ENCODE results near the gene BRCC3.

The BRCC3 gene

DNA sequence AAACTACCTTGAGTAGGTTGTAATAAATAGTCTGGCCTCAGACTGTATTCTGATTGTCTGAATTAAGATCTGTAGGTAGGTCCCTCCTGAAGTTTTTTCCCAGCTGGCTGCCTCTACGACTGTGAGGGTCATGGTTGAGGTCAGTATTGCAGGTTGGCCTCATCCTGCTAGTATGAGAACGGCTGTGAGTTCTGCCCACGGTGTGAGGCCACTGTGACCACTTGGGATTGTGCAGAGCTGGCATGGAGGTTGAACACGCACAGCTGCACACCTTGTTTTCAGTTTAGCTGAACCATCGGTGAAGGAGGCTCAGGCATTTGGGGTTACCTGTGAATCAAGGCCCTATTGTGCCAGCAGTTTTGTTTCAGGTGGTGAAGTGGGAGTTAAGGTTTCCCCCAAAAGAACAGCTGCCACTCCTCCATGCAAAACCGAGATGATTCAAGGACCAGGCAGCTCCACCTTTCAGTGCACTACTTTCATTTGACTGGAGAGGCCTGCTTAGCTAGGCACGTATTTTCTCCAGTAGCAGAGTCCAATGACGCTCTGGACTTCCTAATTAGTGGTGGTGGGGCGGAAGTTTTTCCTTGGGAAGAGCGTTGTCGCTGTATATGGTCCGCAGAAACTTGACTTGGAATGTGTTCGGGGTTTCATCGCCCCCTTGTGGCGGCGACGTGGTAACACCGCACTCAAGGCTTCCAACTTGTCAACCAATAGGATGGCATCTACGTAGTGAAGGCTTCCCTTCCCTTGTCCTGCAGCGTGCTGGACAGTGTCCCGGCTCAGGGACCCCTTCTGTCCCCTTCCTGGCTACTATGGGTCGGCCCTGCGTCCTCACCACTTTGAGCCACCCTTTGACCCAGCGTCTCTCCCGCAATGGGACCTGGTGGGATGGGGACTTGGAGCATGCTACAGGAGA lies 14.2 kb upstream of the BRCC3 start:
- DNase-seq (ENCODE audit: low read depth in 2 of 2): peak in 1 of 2 experiments; percentile 33

DNA sequence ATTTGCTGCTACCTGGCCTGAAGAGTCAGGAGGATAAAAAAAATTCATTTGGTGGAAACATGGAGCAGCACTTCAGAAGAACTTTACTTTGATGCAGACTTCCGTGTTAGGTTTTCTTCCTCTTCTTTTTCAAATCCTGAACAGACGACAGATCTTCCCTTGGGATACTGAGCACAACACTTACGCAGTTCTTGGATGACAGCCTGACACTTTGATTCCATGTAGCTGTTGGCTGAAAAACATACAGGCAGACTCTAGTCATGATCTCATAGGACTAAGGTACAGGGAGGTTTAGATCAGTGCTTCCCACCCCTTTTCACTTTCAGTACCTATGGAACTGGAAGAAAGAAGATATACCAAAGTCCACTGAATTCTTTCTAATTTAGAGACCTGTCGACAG lies 9.5 kb upstream of the BRCC3 start:
- no peak for DNase-seq (ENCODE audit: low read depth in 2 of 2)

DNA sequence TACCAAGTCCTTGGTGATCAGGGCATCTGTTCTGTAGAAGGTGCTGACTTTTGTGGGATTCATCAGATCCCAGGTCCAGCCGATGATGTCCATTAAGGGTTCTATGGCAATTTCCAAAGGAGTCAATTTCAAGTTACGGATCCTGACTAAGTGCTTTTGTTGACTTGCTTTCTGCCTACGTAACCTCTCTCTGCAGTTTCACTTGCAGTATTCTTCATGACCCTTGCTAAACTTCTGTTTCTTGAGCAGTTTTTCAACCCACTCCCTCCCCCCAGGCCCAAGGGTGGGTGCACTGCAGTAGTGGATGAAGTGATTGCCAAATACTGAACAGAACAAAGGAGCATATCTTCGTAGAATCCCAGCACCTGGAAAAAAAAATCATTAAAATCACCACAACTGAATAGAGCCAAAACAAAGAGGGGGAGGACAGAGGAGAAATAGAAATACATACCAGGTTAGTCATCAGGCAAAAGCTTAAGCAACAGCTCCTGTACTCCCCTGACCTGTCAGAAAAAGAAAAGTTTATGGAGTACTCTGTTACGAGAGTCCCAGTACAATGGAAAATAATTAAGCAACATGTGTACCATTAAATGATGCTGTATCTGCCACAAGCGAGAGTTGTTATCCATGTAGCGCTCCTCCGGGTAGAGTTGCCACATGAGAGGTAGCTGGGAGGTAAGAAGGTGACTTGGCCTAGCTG lies 6.1 kb upstream of the BRCC3 start:
- DNase-seq (ENCODE audit: low read depth in 2 of 2): no peak

DNA sequence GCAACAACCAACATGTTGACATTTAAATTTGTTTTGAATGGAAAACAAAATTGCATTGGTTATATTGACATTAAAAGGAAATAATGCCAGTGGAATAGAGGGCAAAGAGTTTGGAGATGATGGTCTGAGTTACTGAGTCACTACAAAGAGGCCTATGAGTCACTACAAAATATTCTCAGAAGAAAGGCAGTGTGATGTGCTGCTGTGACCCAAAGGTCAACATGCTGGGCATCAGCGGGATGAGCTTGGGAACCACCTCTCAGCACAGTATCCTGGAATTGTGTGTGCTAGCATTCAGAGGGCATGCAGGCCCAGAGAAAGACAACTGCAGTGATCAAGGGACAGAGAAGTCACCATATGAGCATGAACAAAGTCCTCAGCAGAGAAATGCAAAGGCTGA lies 3.1 kb upstream of the BRCC3 start:
- DNase-seq (ENCODE audit: low read depth in 2 of 2): no peak

DNA sequence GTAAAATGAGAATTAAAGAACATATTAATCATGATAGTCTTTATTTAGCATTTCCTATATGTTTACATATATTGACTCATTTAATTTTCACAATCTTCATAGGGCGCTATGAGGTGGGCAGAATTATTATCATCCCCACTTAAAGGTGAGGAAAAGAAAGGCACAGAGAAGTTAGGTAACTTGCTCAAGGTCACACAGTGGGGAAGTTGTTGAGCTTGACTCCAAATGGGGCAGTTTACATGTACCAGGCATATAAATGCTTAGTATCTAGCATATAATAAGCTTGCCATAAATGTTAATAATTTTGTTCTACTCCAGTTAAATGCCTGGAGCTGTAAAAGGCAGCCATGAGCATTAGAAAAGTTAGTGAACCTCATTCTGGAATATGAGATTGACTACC lies 1.9 kb upstream of the BRCC3 start:
- no peak for DNase-seq (ENCODE audit: low read depth in 2 of 2)

DNA sequence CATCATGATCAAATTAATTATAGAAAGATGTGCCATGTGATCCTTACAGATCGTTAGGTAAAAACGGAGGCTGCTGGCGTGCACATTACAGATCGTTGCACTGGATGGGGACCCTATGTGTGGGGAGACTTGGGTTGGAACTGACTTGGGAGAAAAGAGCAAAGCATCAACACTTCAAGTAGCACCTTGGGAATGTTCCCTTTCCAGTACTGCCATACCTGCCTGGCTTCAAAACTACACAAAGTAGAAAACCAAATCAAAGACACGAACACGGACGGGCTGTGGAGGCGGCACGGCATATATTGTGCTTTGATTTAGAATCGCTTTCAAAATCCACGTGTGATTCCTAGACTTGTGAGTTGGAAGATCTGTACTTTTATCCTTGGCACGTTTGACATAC lies 1.3 kb upstream of the BRCC3 start:
- DNase-seq (ENCODE audit: low read depth in 2 of 2): no peak

DNA sequence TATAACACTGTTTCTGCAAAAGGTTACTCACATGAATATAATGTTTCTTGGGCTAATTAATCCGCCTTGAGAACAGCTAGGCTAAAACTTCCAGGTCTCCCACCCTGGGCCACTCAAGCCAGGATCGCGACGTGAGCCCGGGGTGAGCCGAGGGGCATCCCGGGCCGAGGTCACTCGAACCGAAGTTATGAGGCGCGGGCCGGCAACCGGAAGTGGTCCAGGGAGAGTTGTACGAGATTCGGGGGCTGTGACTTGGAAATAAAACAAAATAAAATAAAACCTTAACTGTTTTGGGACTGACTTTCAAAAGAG lies 689 bp upstream of the BRCC3 start:
- DNase-seq (ENCODE audit: low read depth in 2 of 2): no peak

DNA sequence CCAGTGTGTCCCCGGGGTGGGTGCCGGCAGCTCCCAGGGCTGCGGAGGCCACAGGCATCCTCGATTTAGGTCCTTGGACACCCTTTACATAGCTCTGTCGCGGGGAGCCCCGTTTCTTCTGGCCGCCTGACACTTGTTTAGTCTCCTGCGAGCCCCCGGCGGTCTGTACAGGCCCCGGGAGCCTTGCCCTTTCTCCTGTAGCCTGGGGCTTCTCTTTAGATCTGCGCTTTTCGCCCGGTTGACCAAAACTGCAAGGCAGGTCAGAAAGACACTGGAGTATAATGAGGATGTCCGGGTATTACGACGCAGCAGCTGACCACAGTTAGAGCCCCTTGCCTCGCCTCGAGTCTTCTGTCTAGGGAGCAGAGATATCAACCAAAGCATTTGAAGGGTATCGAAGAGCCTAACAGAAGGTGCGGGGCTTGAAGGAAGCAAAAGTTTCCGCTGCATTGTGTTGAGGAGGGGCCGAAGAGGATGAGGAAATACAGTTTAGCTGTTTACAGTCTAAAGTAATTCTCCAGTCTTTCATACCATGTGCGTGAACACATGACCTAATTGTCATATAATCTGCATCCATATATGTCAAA lies 479 bp downstream of the BRCC3 start:
- DNase-seq (ENCODE audit: low read depth in 2 of 2): no peak

DNA sequence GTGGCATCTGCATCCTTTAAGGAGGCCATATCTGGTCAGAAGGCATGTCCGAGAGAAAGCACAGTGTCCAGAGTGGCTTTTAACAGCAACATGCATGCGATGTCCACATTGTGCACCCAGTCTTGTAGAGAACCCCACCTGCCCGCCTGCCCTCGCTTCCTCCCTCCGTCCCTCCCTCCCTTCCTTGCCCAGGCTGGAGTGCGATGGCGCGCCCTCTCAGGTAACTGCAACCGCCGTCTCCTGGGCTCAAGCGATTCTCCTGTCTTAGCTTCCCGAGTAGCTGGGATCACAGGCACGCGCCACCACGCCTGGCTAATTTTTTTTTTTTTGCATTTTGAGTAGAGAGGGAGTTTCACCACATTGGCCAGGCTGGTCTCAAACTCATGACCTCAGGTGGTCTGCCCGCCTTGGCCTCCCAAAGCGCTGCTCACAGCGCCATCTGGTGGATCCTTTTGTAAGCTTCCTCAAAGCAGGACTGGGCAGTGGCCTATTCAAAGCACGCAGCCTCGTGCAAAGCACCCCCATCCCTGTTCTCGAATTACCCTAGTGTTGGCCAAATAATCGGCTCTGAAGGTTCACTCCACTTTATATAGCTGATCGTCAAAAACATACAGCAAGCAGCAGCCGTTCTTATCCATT lies 15.0 kb downstream of the BRCC3 start:
- no peak for DNase-seq (ENCODE audit: low read depth in 2 of 2)

DNA sequence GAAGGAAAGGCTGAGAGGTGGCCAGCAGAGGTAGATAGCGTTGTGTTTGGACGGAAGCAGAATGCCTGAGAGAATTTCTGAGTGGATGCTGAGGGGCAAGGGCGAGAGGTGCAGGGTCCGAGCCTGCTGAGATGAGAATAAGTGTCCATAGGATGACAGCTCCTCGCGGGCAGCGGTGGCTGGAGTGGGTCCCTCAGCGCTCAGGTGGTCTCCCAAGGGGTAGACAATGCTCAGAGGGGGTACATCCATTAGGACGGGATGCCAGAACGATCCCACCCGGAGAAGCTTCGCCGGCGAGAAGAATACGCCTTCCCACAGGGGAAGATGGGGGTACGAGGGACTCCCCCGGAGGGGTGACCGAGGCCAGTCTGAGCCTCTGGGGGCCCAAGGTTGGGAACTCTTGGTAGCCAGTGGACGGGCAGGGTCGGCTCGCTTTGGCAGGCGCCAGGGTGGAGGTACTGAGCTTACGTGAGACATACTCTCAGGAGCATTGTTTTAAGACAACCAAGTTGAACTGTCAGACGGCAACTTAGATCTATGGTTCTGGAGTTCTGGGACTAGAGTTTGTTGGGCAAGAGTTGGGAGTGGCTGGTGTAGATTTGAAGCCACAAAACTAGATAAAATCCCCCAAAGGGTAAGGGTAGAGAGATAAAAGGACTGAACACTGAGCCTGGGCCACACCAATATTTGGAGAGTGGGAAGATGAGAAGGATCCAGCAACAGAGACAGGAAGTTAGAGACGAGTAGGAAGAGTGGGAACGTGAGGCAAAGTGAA lies 15.8 kb downstream of the BRCC3 start:
- DNase-seq (ENCODE audit: low read depth in 2 of 2): no peak

DNA sequence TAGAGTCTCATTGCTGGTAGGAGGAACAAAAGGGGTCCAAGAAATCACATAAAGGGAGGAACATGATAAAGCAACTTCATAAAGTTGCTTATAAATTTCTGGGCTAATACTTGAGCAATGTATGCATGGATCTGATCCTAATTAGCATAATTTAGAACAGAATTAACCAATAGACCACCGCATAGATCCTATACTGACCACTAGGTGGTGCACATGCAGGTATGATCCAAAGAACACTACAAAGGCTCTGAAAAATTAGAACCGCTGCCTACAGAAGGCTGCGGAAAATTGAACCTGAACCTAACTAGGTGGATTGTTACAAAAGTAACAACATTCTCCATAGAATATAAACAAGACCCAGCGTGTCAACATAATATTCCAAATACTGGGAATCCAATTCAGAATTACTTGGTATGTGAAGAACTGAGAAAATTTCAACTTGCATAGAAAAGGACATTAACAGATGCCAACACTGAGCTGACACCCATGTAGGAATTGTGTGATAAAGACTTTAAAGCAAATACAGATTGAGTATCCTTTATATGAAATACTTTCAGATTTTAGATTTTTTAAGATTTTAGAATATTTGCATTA lies 23.3 kb downstream of the BRCC3 start:
- DNase-seq (ENCODE audit: low read depth in 2 of 2): no peak

DNA sequence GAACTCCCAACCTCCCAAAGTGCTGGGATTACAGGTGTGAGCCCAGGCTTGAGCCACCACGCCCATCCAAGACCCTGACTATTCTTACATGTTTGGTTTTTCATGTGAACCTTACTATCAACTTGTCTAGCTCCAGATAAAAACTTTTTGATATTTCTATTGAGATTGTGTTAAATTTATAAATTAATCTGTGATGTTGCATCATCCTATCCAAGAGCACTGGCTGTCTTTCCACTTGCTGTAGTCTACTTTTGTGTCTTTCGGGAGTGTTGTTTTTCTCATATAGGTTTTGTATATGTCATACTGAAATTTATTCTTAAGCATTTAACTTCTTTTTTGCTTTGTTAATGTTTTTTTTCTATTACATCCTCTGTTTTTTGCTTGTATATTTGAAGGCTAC lies 34.6 kb downstream of the BRCC3 start:
- DNase-seq (ENCODE audit: low read depth in 2 of 2): no peak

DNA sequence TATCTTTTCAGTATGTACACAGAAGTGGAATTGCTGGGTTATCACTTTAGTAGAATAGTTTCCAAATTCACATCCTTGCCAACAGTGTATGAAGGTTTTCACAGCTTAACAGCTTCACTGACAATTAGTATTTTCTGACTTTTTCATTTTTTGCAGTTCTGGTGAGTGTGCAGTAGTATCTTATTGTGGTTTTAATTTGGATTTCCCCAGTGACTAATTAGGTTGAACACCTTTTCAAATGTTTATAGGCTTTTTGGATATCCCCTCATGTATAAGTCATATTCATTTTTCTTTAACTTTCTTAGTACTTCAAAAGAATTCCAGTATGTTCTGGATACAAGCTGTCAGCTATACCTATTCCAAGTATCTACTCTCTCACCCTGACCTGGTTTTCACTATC lies 37.1 kb downstream of the BRCC3 start:
- DNase-seq (ENCODE audit: low read depth in 2 of 2): no peak

DNA sequence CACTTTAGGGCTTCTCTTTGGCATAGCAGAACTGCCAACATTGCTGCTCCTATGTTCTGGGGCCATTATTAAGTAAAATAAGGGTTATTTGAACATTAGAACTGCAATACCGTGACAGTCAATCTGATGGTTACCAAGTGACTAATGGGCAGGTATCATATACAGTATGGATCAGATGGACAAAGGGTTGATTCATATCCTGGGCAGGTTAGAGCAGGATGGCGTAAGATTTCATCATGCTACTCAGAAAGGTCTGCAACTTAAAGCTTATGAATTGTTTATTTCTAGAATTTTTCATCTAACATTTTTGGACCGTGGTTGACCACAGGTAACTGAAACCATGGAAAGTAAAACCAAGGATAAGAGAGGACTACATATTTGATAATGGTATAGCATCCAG lies 40.9 kb downstream of the BRCC3 start:
- no peak for DNase-seq (ENCODE audit: low read depth in 2 of 2)

DNA sequence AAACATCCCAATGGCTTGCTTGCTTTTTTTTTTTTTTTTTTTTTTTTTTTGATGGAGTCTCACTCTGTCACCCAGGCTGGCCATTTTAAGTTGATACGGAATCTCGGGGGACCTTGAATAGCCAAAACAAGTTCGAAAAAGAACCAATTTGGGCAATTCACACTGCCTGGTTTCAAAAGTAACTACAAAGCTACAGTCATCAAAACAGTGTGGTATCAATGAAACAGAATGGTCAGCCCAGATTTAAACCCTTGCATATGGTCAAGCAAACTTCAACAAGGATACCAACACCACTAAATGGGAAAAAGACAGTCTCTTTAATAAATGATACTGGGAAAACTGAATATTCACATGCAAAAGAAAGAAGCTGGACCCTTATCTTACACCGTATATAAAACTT lies 41.8 kb downstream of the BRCC3 start:
- DNase-seq (ENCODE audit: low read depth in 2 of 2): no peak

DNA sequence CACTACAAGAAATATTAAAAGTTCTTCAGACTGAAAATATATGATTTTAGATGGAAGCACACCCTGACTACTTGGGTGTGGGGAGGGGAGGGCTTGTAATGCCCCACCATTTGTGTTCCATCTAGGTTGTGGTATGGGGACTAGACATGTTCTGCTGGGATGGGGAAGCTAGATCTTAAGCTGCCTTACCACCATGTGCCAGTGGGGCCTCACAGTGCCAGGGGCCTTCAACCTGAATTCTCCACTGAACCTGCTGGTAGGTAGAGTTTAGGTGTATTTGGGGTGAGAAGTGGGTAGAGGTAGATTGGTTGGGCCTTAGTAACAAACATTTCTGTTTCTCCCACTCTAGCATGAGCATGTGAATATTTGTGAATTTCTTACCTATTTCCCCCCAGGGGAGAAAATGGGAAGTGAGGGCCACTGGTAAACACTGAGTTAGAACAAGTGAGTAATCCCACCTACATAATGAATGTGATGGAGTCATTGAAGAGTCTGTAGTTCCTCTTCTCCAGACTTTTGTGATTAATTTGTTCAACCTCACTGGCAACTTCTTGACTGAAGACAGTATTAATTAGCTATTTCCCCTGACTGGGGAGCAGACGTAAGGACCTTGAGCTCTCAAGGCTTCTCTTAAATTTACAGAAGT lies 44.0 kb downstream of the BRCC3 start:
- DNase-seq (ENCODE audit: low read depth in 2 of 2): no peak

DNA sequence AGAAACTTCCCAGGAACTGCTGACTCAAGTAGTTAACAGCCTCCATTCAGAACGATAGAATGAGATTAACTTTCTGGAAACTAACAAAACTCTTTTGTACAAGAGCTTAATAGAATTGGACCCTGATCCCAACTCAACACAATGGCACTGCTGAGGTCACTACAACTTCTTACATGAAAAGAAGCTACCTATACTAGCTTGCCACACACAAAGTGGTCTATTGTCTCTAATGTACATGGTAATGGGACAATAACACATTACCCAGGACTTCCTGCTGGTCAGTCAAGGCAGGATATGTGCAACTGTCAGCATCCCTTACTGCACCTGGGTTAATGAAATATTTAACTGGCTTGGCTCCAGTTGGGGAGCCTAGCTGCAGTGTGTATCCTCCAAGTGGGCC lies 56.2 kb downstream of the BRCC3 start:
- DNase-seq (ENCODE audit: low read depth in 2 of 2): no peak

DNA sequence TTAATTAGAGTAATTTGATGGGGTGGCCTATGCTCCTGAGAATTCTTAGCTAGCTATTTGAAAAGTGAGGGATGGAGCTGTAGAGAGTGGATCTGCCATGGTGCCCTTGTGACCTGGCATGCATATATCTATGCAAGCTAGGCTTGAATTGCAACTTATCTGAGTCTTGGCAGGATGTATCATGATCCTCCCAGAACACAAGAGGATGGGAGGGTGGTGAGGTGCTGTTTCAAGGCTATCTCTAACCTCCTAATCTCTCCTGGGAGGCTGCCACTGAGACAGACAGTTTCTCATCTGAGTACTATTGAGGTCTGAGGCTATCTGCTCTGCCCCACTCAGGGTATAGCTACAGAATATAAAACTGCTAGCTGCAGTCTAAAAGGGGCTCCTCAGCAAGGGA lies 56.6 kb downstream of the BRCC3 start:
- DNase-seq (ENCODE audit: low read depth in 2 of 2): no peak

DNA sequence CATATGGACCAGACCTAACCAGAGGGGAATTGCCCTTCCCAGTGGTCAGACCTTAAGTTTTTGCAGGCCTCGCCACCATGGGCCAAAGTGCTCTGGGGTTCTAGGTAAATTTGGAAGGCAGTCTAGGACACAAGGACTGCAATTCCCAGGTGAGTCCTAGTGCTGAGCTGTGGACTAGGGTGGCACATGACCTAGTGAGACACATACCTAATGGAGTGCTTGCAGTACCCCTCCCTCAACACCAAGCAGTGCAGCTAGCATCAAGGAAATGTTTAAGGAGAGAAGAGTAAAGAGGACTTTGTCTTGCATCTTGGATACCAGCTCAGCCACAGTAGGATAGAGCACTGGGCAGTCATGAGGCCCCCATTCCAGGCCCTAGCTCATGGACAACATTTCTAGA lies 60.8 kb downstream of the BRCC3 start:
- no peak for DNase-seq (ENCODE audit: low read depth in 2 of 2)

DNA sequence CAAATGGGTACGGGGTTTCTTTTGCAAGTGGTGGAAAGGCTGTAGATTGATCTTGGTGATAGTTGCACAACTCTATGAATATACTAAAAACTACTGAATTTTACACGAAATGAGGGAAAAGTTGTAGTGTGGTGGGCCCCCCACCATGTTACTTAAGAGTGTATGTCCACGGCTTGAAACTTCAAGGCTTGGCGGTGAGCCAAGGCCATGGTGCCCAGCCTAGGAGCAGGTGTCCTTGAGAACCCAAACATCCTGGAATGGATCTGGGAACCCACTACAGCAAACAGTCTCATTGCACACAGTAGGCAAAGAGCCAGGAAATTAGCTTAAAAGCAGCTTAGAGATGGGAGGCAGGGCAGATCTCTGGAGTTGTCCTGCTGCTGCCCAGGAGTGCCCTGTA lies 62.9 kb downstream of the BRCC3 start:
- no peak for DNase-seq (ENCODE audit: low read depth in 2 of 2)

DNA sequence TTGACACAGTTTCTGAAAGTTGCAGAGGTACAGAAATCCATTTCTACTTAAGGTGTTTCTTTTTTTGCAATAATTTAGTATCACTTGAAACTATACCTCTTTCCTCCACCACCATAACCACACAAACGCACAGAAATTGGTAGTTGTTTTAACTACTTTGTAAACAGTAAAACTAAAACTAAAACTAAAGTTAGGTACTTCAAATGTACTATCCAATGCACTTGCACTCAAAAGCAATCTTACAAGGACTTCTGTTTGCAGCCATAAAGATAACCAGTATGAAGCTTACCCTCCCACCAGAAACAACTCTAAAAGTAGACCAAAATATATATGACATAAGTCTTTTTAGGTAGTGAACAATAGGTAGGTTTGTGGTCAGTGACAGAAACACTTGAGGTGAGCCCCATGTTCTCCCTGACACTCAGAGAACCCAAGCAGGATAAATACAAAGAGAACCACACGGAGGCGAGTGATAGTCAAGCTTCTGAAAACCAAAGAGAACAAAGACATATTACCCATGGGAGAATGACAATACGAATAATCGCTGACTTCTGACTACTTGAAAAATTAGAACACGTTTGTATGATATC lies 72.7 kb downstream of the BRCC3 start:
- no peak for DNase-seq (ENCODE audit: low read depth in 2 of 2)
